Cardiac muscle cell (in vitro differentiated cells and primary cell): Measurements from ENCODE around the gene BRMS1L. TPM values are rescaled to one million over a fixed set of nuclear protein-coding genes. Genes with fewer than 3 reads are reported as not detected.

ENCODE experiments used
- DNase-seq, 2 donors: peaks; one replicate each; pipeline versions ENCODE4 v3.0.0 to v3.0.0-alpha.2; 2010 to 2017; ENCODE audit warnings: low read depth in 1 of 2, low spot score in 1 of 2
- H3K27ac ChIP-seq: fragments of 200-600 bp; sonication (generic); 2 replicates; pipeline ENCODE4 v1.5.1; 2016
- H3K27me3 ChIP-seq: fragments of 200-600 bp; sonication (generic); 2 replicates; pipeline ENCODE4 v1.6.0; 2016; ENCODE audit warnings: control low read depth
- H3K36me3 ChIP-seq: fragments of 200-600 bp; sonication (generic); 2 replicates; pipeline ENCODE4 v1.5.1; 2016; ENCODE audit warnings: control low read depth
- H3K4me1 ChIP-seq: fragments of 200-600 bp; sonication (generic); 2 replicates; pipeline ENCODE4 v1.8.1; 2017; ENCODE audit warnings: low read depth, mild to moderate bottlenecking, mixed run types
- H3K4me3 ChIP-seq: fragments of 200-600 bp; sonication (generic); 2 replicates; pipeline ENCODE4 v1.5.1; 2016; ENCODE audit warnings: mild to moderate bottlenecking
- H3K9me3 ChIP-seq: fragments of 200-600 bp; sonication (generic); 2 replicates; pipeline ENCODE4 v1.5.1; 2017; ENCODE audit warnings: low read depth, mild to moderate bottlenecking, control low read depth
- CTCF ChIP-seq: IDR thresholded peaks from 2 replicates; pipeline ENCODE4 v1.5.1; 2012; ENCODE audit warnings: low read depth, mild to moderate bottlenecking, low read length
- polyA plus RNA-seq: library from polyadenylated mRNA; unstranded; fragments of >200 nt; fragmentation: Nextera tagmentation; extraction: Ambion mirVana; gene quantifications from 2 replicates; pipeline ENCODE4 v1.2.1, GENCODE V29; 2016
- total RNA-seq: library from RNA; depleted of rRNA; stranded (reverse); fragments of >200 nt; gene quantifications from 2 replicates; pipeline ENCODE4 v1.2.3, GENCODE V29; 2016

BRMS1L gene
- total and polyA plus RNA-seq, 2 experiments from 2014 or later: 7.0 to 18.5 TPM

- no peak overlapping the region for H3K27ac ChIP-seq
- DNase-seq: peak in 1 of 2 donors; percentile 3
- no peaks in the 10 kb centered on the region for H3K36me3 ChIP-seq
Observed at GRCh38 chr14:35897616-35898111, 71.5 kb downstream of the BRMS1L start.

GRCh38 chr14:35898217-35898775 is 72.2 kb downstream of the BRMS1L start:
- no peaks in the 10 kb centered on the region for H3K27me3 ChIP-seq
- no peaks in the 10 kb centered on the region for H3K4me1 ChIP-seq
- H3K36me3 ChIP-seq: no peaks in the 10 kb centered on the region
- H3K4me3 ChIP-seq: no peak overlapping the region
- peak in 1 of 2 donors; percentile 5 for DNase-seq
- no peaks in the 10 kb centered on the region for H3K9me3 ChIP-seq
- H3K27ac ChIP-seq: no peak overlapping the region
- no peak for TF ChIP-seq CTCF

More at GRCh38 chr14:35897616-35898111, 71.5 kb downstream of the BRMS1L start:
- TF ChIP-seq CTCF: no peak
- Histone ChIP-seq H3K4me3 (no peak overlapping the region), H3K9me3 (no peaks in the 10 kb centered on the region), H3K4me1 (no peaks in the 10 kb centered on the region), H3K27me3 (no peaks in the 10 kb centered on the region)

- Histone ChIP-seq H3K4me1 (no peaks in the 10 kb centered on the region), H3K9me3 (no peaks in the 10 kb centered on the region), H3K4me3 (no peak overlapping the region), H3K27me3 (no peaks in the 10 kb centered on the region), H3K27ac (no peak overlapping the region), H3K36me3 (no peaks in the 10 kb centered on the region)
- DNase-seq: no peak
- no peak for TF ChIP-seq CTCF
Observed at GRCh38 chr14:35900741-35901140, 74.6 kb downstream of the BRMS1L start.

- Histone ChIP-seq H3K9me3 (no peaks in the 10 kb centered on the region), H3K36me3 (no peaks in the 10 kb centered on the region), H3K4me3 (no peak overlapping the region)
Observed at GRCh38 chr14:35909665-35910064, 83.5 kb downstream of the BRMS1L start.

GRCh38 chr14:35910191-35910590 is 84.1 kb downstream of the BRMS1L start:
- no peak for DNase-seq
- H3K9me3 ChIP-seq: no peaks in the 10 kb centered on the region
- H3K4me3 ChIP-seq: no peak overlapping the region
- H3K27me3 ChIP-seq: no peaks in the 10 kb centered on the region
- no peaks in the 10 kb centered on the region for H3K4me1 ChIP-seq
- no peaks in the 10 kb centered on the region for H3K36me3 ChIP-seq
- no peak for TF ChIP-seq CTCF
- H3K27ac ChIP-seq: no peak overlapping the region

More at GRCh38 chr14:35909665-35910064, 83.5 kb downstream of the BRMS1L start:
- H3K27ac ChIP-seq: no peak overlapping the region
- no peaks in the 10 kb centered on the region for H3K27me3 ChIP-seq
- H3K4me1 ChIP-seq: no peaks in the 10 kb centered on the region
- DNase-seq: no peak
- no peak for TF ChIP-seq CTCF
